HG02840 (cell line): Measurements from ENCODE around the gene ZNF862.
"Not testable (repeated sequence)": the region's sequence is repeated elsewhere in the genome, so short reads cannot be mapped to it uniquely, and the experiment has no call there.

Experiments used
- ATAC-seq: cut with Tn5 transposase; IDR thresholded peaks from one replicate; pipeline ENCODE4 v1.9.1; 2021; ENCODE audit warnings: mild to moderate bottlenecking, moderate library complexity, moderate number of reproducible peaks; ENCODE audit not compliant: unreplicated experiment, low FRiP score

ZNF862 gene

GRCh38 chr7:149877890-149878522, 39.8 kb downstream of the ZNF862 start:
- ATAC-seq: no peak

GRCh38 chr7:149878523-149878921, 40.3 kb downstream of the ZNF862 start:
- ATAC-seq: no peak

GRCh38 chr7:149879271-149879743, 41.1 kb downstream of the ZNF862 start:
- no peak for ATAC-seq

GRCh38 chr7:149879766-149880637, 41.8 kb downstream of the ZNF862 start:
- ATAC-seq: no peak

- ATAC-seq: no peak
Measured at GRCh38 chr7:149880638-149881311, 42.6 kb downstream of the ZNF862 start.

GRCh38 chr7:149881328-149882247, 43.4 kb downstream of the ZNF862 start:
- no peak for ATAC-seq

- no peak for ATAC-seq
Measured at GRCh38 chr7:149882248-149883047, 44.3 kb downstream of the ZNF862 start.

- ATAC-seq: no peak
Measured at GRCh38 chr7:149883048-149883438, 44.9 kb downstream of the ZNF862 start.

- no peak for ATAC-seq
Measured at GRCh38 chr7:149883452-149883861, 45.3 kb downstream of the ZNF862 start.

- ATAC-seq: no peak
Measured at GRCh38 chr7:149884016-149884415, 45.8 kb downstream of the ZNF862 start.

GRCh38 chr7:149884541-149884940, 46.4 kb downstream of the ZNF862 start:
- ATAC-seq: no peak

GRCh38 chr7:149885191-149886017, 47.2 kb downstream of the ZNF862 start:
- ATAC-seq: no peak

GRCh38 chr7:149886018-149886415, 47.8 kb downstream of the ZNF862 start:
- ATAC-seq: no peak

GRCh38 chr7:149887311-149887710, 49.1 kb downstream of the ZNF862 start:
- no peak for ATAC-seq

- not testable (repeated sequence) for ATAC-seq
Measured at GRCh38 chr7:149890715-149891114, 52.5 kb downstream of the ZNF862 start.

- ATAC-seq: not testable (repeated sequence)
Measured at GRCh38 chr7:149894957-149895356, 56.8 kb downstream of the ZNF862 start.

GRCh38 chr7:149907776-149908376, 69.7 kb downstream of the ZNF862 start:
- ATAC-seq: not testable (repeated sequence)

GRCh38 chr7:149910219-149910618, 72.0 kb downstream of the ZNF862 start:
- not testable (repeated sequence) for ATAC-seq
